Colonic mucosa (tissue), 4 donors: Measurements from ENCODE around the gene AUTS2. TPM values are rescaled to one million over a fixed set of nuclear protein-coding genes. Genes with fewer than 3 reads are reported as not detected.

ENCODE experiments used
- DNase-seq: peaks from one replicate; pipeline ENCODE4 v3.0.0-alpha.2; 2020
- H3K27ac ChIP-seq: fragments of 200-600 bp; one replicate; pipeline ENCODE4 v1.8.0; 2021
- H3K27me3 ChIP-seq: fragments of 200-600 bp; one replicate; pipeline ENCODE4 v1.8.0; 2021
- H3K36me3 ChIP-seq: fragments of 200-600 bp; one replicate; pipeline ENCODE4 v1.8.0; 2021
- H3K4me1 ChIP-seq: fragments of 200-600 bp; one replicate; pipeline ENCODE4 v1.8.0; 2021; ENCODE audit warnings: mild to moderate bottlenecking
- H3K4me3 ChIP-seq: fragments of 200-600 bp; one replicate; pipeline ENCODE4 v1.8.0; 2021
- H3K9ac ChIP-seq, 2 donors: one replicate each; pipeline ENCODE4 v1.7.0; 2013; ENCODE audit warnings: control low read depth in 2 of 2, low read depth in 2 of 2, low read length in 2 of 2
- H3K9me3 ChIP-seq: fragments of 200-600 bp; one replicate; pipeline ENCODE4 v1.8.0; 2021
- CTCF ChIP-seq: fragments of 200-600 bp; IDR thresholded peaks from one replicate; pipeline ENCODE4 v1.8.0; 2022; ENCODE audit warnings: antibody characterized with exemption, mild to moderate bottlenecking
- intact Hi-C: fragments of 100-400 bp; cut with DNase I; formaldehyde crosslinking; loops from one replicate; pipeline ENCODE4 v1.14.1; 2022
- total RNA-seq, 2 donors: library from RNA; stranded (reverse); fragmentation: NEBNext Ultra II Directional in 1 of 2; extraction: Animal tissue kit (Norgen Biotek cat#: 25700) in 1 of 2; gene quantifications; one replicate each; pipeline ENCODE4 v1.2.1, GENCODE V29; 2021
- donor health status: healthy.
- donor health status: DM: no; HTN: no; CAD: no.
- donor health status: DM: no; HTN: no; CAD: no.

AUTS2 gene
- total RNA-seq, 2 donors from 2014 or later: 39.8 to 42.3 TPM

GRCh38 chr7:70313687-70314086 is 715.4 kb downstream of the AUTS2 start:
- no peak for DNase-seq
- intact Hi-C loops: no loop called here
- H3K27ac ChIP-seq: no peak overlapping the region
- no peak overlapping the region for H3K9ac ChIP-seq
- no peak for TF ChIP-seq CTCF
- H3K36me3 ChIP-seq: no peaks in the 10 kb centered on the region
- no peak overlapping the region for H3K4me3 ChIP-seq
- H3K27me3 ChIP-seq: no peaks in the 10 kb centered on the region
- H3K4me1 ChIP-seq: no peaks in the 10 kb centered on the region
- no peaks in the 10 kb centered on the region for H3K9me3 ChIP-seq

- Histone ChIP-seq H3K27ac (no peak overlapping the region), H3K9me3 (no peaks in the 10 kb centered on the region), H3K4me3 (no peak overlapping the region), H3K9ac (no peak overlapping the region), H3K36me3 (no peaks in the 10 kb centered on the region), H3K27me3 (no peaks in the 10 kb centered on the region), H3K4me1 (no peaks in the 10 kb centered on the region)
- intact Hi-C loops: no loop called here
- DNase-seq: no peak
- TF ChIP-seq CTCF: no peak
These were observed 715.9 kb downstream of the AUTS2 start for GRCh38 chr7:70314221-70314620.

GRCh38 chr7:70316745-70317144 is 718.5 kb downstream of the AUTS2 start:
- Histone ChIP-seq H3K9ac (no peak overlapping the region), H3K9me3 (no peaks in the 10 kb centered on the region), H3K4me3 (no peak overlapping the region), H3K36me3 (no peaks in the 10 kb centered on the region), H3K27ac (no peak overlapping the region), H3K27me3 (no peaks in the 10 kb centered on the region), H3K4me1 (no peaks in the 10 kb centered on the region)
- intact Hi-C loops: no loop called here
- TF ChIP-seq CTCF: no peak
- DNase-seq: no peak

GRCh38 chr7:70317356-70317755 is 719.1 kb downstream of the AUTS2 start:
- no peak for DNase-seq
- no peaks in the 10 kb centered on the region for H3K27me3 ChIP-seq
- no peak for TF ChIP-seq CTCF
- no peaks in the 10 kb centered on the region for H3K36me3 ChIP-seq
- H3K27ac ChIP-seq: no peak overlapping the region
- intact Hi-C loops: no loop called here
- H3K9ac ChIP-seq: no peak overlapping the region
- no peak overlapping the region for H3K4me3 ChIP-seq
- no peaks in the 10 kb centered on the region for H3K9me3 ChIP-seq
- no peaks in the 10 kb centered on the region for H3K4me1 ChIP-seq

GRCh38 chr7:70318511-70318910 is 720.2 kb downstream of the AUTS2 start:
- intact Hi-C loops: no loop called here
- no peak for TF ChIP-seq CTCF
- no peak overlapping the region for H3K27ac ChIP-seq
- H3K9ac ChIP-seq: no peak overlapping the region
- no peaks in the 10 kb centered on the region for H3K4me1 ChIP-seq
- no peaks in the 10 kb centered on the region for H3K9me3 ChIP-seq
- no peak for DNase-seq
- no peaks in the 10 kb centered on the region for H3K36me3 ChIP-seq
- no peak overlapping the region for H3K4me3 ChIP-seq
- H3K27me3 ChIP-seq: no peaks in the 10 kb centered on the region

- Histone ChIP-seq H3K4me3 (no peak overlapping the region), H3K27ac (no peak overlapping the region), H3K27me3 (no peaks in the 10 kb centered on the region), H3K36me3 (no peaks in the 10 kb centered on the region), H3K9ac (no peak overlapping the region), H3K4me1 (no peaks in the 10 kb centered on the region), H3K9me3 (no peaks in the 10 kb centered on the region)
- DNase-seq: no peak
- intact Hi-C loops: no loop called here
- no peak for TF ChIP-seq CTCF
These were observed 720.8 kb downstream of the AUTS2 start for GRCh38 chr7:70319057-70319456.
